ENCODE data around the gene CSNK1A1. TPM values are rescaled to one million over a fixed set of nuclear protein-coding genes. Genes with fewer than 3 reads are reported as not detected.
"Not testable (repeated sequence)": the region's sequence is repeated elsewhere in the genome, so short reads cannot be mapped to it uniquely, and the experiment has no call there.

CSNK1A1 gene
- total RNA-seq, 2 donors from 2014 or later = 198 to 214 TPM

GRCh38 chr5:149598966-149599365 is 47.7 kb upstream of the CSNK1A1 start:
- no peak overlapping the region for H3K4me3 Mint-ChIP-seq

GRCh38 chr5:149598234-149598633 is 47.0 kb upstream of the CSNK1A1 start:
- 97 to 100% methylated on average over 1 to 2 of the region's 2 CpGs for WGBS, 2 experiments (ENCODE audit: insufficient coverage in 1 of 2, insufficient read length in 1 of 2)
- not testable (repeated sequence) for H3K9me3 Mint-ChIP-seq; H3K9ac ChIP-seq (ENCODE audit: extremely low read depth, low read length, poor library complexity, severe bottlenecking); H3K27ac ChIP-seq (ENCODE audit: low read depth, low read length); H3K4me3 ChIP-seq (ENCODE audit: low read length); H3K27me3 Mint-ChIP-seq (ENCODE audit: insufficient read depth); H3K4me1 ChIP-seq (ENCODE audit: control insufficient read depth, insufficient read depth, low read length); H3K4me1 Mint-ChIP-seq; DNase-seq; H3K36me3 Mint-ChIP-seq (ENCODE audit: low read depth); H3K9me3 ChIP-seq (ENCODE audit: control insufficient read depth, low read length); H3K27me3 ChIP-seq (ENCODE audit: control insufficient read depth, insufficient read depth, low read length, poor library complexity, severe bottlenecking); H3K4me3 Mint-ChIP-seq; H3K36me3 ChIP-seq (ENCODE audit: control insufficient read depth, insufficient read depth, low read length); H3K27ac Mint-ChIP-seq

More at GRCh38 chr5:149598966-149599365, 47.7 kb upstream of the CSNK1A1 start:
- Mint-ChIP-seq H3K36me3 (ENCODE audit: low read depth) (no peaks in the 10 kb centered on the region), H3K9me3 (no peaks in the 10 kb centered on the region), H3K27ac (no peak overlapping the region), H3K4me1 (peaks cover 3% of the 10 kb centered on the region), H3K27me3 (ENCODE audit: insufficient read depth) (no peaks in the 10 kb centered on the region)
- no peak overlapping the region for H3K4me3 ChIP-seq (ENCODE audit: low read length)
- H3K9me3 ChIP-seq (ENCODE audit: control insufficient read depth, low read length) = no peaks in the 10 kb centered on the region
- no peak overlapping the region for H3K27ac ChIP-seq (ENCODE audit: low read depth, low read length)
- TF ChIP-seq CTCF (conservative IDR thresholded peaks at IDR 0.05) = peak; percentile 64
- no peaks in the 10 kb centered on the region for H3K4me1 ChIP-seq (ENCODE audit: control insufficient read depth, insufficient read depth, low read length)
- DNase-seq = peak; percentile 61
- 60 to 77% methylated on average over 1 to 3 of the region's 3 CpGs for WGBS, 2 experiments (ENCODE audit: insufficient coverage in 1 of 2, insufficient read length in 1 of 2)
- no peaks in the 10 kb centered on the region for H3K36me3 ChIP-seq (ENCODE audit: control insufficient read depth, insufficient read depth, low read length)
- H3K27me3 ChIP-seq (ENCODE audit: control insufficient read depth, insufficient read depth, low read length, poor library complexity, severe bottlenecking) = no peaks in the 10 kb centered on the region
- no peak overlapping the region for H3K9ac ChIP-seq (ENCODE audit: extremely low read depth, low read length, poor library complexity, severe bottlenecking)

GRCh38 chr5:149597618-149598017 is 46.4 kb upstream of the CSNK1A1 start:
- Histone ChIP-seq H3K4me3 (ENCODE audit: low read length) (no peak overlapping the region), H3K27ac (ENCODE audit: low read depth, low read length) (no peak overlapping the region), H3K27me3 (ENCODE audit: control insufficient read depth, insufficient read depth, low read length, poor library complexity, severe bottlenecking) (no peaks in the 10 kb centered on the region), H3K9me3 (ENCODE audit: control insufficient read depth, low read length) (no peaks in the 10 kb centered on the region), H3K9ac (ENCODE audit: extremely low read depth, low read length, poor library complexity, severe bottlenecking) (no peak overlapping the region), H3K4me1 (ENCODE audit: control insufficient read depth, insufficient read depth, low read length) (no peaks in the 10 kb centered on the region), H3K36me3 (ENCODE audit: control insufficient read depth, insufficient read depth, low read length) (no peaks in the 10 kb centered on the region)
- Mint-ChIP-seq H3K4me1 (peaks cover 3% of the 10 kb centered on the region), H3K27ac (no peak overlapping the region), H3K9me3 (no peaks in the 10 kb centered on the region), H3K27me3 (ENCODE audit: insufficient read depth) (no peaks in the 10 kb centered on the region), H3K4me3 (no peak overlapping the region), H3K36me3 (ENCODE audit: low read depth) (no peaks in the 10 kb centered on the region)
- WGBS, 2 experiments (ENCODE audit: insufficient coverage in 1 of 2, insufficient read length in 1 of 2) = 91 to 98% methylated on average over 7 of the region's 7 CpGs
- no peak for TF ChIP-seq CTCF (conservative IDR thresholded peaks at IDR 0.05)
- DNase-seq = peak; percentile 28

- peaks cover 3% of the 10 kb centered on the region for H3K4me1 Mint-ChIP-seq
- H3K27me3 ChIP-seq (ENCODE audit: control insufficient read depth, insufficient read depth, low read length, poor library complexity, severe bottlenecking) = no peaks in the 10 kb centered on the region
- H3K36me3 ChIP-seq (ENCODE audit: control insufficient read depth, insufficient read depth, low read length) = no peaks in the 10 kb centered on the region
- H3K27me3 Mint-ChIP-seq (ENCODE audit: insufficient read depth) = no peaks in the 10 kb centered on the region
- no peak overlapping the region for H3K4me3 ChIP-seq (ENCODE audit: low read length)
- H3K9ac ChIP-seq (ENCODE audit: extremely low read depth, low read length, poor library complexity, severe bottlenecking) = no peak overlapping the region
- H3K9me3 Mint-ChIP-seq = no peaks in the 10 kb centered on the region
- H3K4me3 Mint-ChIP-seq = no peak overlapping the region
- DNase-seq = peak; percentile 47
- WGBS, 2 experiments (ENCODE audit: insufficient coverage in 1 of 2, insufficient read length in 1 of 2) = 95 to 100% methylated on average over 2 of the region's 2 CpGs
- no peaks in the 10 kb centered on the region for H3K4me1 ChIP-seq (ENCODE audit: control insufficient read depth, insufficient read depth, low read length)
- H3K27ac ChIP-seq (ENCODE audit: low read depth, low read length) = no peak overlapping the region
- H3K36me3 Mint-ChIP-seq (ENCODE audit: low read depth) = no peaks in the 10 kb centered on the region
- TF ChIP-seq CTCF (conservative IDR thresholded peaks at IDR 0.05) = no peak
- H3K9me3 ChIP-seq (ENCODE audit: control insufficient read depth, low read length) = no peaks in the 10 kb centered on the region
- no peak overlapping the region for H3K27ac Mint-ChIP-seq
Measured at GRCh38 chr5:149596712-149597111, 45.5 kb upstream of the CSNK1A1 start.

GRCh38 chr5:149595105-149595504 is 43.9 kb upstream of the CSNK1A1 start:
- H3K9ac ChIP-seq (ENCODE audit: extremely low read depth, low read length, poor library complexity, severe bottlenecking); H3K27ac ChIP-seq (ENCODE audit: low read depth, low read length); H3K27me3 Mint-ChIP-seq (ENCODE audit: insufficient read depth); H3K36me3 Mint-ChIP-seq (ENCODE audit: low read depth); H3K27ac Mint-ChIP-seq; H3K36me3 ChIP-seq (ENCODE audit: control insufficient read depth, insufficient read depth, low read length); H3K9me3 ChIP-seq (ENCODE audit: control insufficient read depth, low read length); H3K4me3 ChIP-seq (ENCODE audit: low read length); H3K4me3 Mint-ChIP-seq; H3K4me1 Mint-ChIP-seq; H3K4me1 ChIP-seq (ENCODE audit: control insufficient read depth, insufficient read depth, low read length); H3K9me3 Mint-ChIP-seq; H3K27me3 ChIP-seq (ENCODE audit: control insufficient read depth, insufficient read depth, low read length, poor library complexity, severe bottlenecking): not testable (repeated sequence)
- WGBS, 2 experiments (ENCODE audit: insufficient coverage in 1 of 2, insufficient read length in 1 of 2) = 92 to 100% methylated on average over 1 to 3 of the region's 3 CpGs
- peak; percentile 14 for DNase-seq
